ENCODE measurements around the gene GPRIN1.
A peak's percentile ranks its signal among the peaks of the same experiment; 100 is the strongest.

GPRIN1 gene

DNA sequence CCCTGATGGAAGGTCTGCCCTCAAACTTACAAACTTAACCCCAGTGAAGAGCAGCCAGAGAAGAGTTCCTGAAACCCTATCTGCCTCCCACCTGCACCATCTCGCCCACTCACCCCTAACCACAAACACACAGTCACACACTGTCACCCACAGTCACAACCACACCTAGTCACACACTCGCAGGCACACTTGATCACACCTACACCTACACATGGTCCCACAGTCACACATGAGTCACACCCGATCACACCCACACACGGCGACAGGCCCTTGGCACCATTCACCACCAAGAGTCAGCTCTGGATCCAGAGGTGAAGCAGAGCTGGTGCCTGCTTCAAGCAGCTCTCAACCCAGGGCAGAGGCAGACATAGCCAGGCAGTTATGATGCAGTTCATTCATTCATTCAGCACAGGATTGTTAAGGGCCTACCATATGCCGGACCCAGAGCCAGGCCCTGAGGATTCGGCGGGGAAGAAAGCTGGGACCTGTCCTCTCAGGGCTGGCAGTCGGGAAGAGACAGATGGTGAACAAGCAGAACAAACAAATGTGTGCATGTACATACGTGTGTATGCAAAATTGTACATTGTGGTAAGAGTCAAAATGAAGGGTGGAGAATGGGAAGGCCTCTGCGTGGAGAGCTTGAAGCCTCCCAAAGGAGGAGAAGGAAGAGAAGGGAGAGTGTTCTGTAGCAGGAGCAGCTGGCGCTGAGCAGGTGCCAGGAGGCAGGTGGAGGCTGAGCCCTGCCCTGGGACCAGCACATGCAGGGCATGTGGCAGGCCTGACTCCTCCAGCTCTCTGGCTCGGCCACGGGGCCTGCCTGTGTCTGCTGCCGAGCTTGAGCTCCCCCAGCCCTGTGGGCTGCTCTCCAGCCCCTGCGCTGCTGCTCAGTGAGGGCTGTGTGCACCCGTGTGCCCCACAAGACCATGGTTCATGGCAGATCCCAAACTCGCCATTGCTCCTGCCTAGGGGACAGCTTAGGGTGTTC, 43.7 kb upstream of the GPRIN1 start:
- H3K27ac ChIP-seq = no peak overlapping the region
- TF ChIP-seq, protein P1, sequence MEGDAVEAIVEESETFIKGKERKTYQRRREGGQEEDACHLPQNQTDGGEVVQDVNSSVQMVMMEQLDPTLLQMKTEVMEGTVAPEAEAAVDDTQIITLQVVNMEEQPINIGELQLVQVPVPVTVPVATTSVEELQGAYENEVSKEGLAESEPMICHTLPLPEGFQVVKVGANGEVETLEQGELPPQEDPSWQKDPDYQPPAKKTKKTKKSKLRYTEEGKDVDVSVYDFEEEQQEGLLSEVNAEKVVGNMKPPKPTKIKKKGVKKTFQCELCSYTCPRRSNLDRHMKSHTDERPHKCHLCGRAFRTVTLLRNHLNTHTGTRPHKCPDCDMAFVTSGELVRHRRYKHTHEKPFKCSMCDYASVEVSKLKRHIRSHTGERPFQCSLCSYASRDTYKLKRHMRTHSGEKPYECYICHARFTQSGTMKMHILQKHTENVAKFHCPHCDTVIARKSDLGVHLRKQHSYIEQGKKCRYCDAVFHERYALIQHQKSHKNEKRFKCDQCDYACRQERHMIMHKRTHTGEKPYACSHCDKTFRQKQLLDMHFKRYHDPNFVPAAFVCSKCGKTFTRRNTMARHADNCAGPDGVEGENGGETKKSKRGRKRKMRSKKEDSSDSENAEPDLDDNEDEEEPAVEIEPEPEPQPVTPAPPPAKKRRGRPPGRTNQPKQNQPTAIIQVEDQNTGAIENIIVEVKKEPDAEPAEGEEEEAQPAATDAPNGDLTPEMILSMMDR (conservative IDR thresholded peaks at IDR 0.05) = no peak

DNA sequence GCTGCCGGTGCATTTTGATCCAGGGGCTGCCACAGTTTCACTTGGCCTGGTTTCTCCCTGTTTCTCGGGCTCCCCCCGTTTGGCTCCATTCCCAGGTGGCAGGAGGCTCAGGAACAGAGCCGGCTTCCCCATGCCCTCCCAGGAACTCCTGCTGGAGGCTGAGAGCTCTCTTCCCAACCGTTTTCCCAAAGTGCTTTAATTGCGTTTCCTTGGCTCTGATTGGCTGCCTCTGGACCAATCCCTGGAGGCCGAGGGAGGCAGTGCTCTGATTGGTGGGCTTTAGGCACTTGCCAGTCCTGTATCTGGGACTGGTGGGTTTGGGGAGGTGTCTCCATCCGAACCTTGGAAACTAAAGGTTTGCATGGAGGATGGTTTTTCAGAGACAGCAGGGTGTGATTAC, 42.2 kb upstream of the GPRIN1 start:
- no peak overlapping the region for H3K27ac ChIP-seq
- TF ChIP-seq, protein P1 (conservative IDR thresholded peaks at IDR 0.05) = no peak

DNA sequence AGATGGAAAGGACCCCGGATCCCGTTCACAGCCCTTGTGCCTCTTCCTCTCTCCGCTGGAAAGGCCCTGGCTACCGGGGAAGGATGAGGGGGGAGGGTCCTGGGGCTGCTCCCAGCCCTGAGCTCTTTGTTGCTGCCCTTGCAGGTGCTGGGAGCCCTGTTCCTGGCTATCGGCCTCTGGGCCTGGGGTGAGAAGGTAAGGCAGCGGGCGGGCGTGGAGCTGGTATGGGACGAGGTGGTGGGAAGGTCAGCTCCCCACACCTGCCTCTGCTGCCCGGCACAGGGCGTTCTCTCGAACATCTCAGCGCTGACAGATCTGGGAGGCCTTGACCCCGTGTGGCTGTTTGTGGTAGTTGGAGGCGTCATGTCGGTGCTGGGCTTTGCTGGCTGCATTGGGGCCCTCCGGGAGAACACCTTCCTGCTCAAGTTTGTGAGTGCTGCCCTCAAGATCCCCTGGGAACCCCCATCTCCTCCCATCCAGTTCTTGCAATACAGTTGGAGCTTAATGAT, 41.6 kb upstream of the GPRIN1 start:
- H3K27ac ChIP-seq = no peak overlapping the region
- TF ChIP-seq, protein P1 (conservative IDR thresholded peaks at IDR 0.05) = no peak

DNA sequence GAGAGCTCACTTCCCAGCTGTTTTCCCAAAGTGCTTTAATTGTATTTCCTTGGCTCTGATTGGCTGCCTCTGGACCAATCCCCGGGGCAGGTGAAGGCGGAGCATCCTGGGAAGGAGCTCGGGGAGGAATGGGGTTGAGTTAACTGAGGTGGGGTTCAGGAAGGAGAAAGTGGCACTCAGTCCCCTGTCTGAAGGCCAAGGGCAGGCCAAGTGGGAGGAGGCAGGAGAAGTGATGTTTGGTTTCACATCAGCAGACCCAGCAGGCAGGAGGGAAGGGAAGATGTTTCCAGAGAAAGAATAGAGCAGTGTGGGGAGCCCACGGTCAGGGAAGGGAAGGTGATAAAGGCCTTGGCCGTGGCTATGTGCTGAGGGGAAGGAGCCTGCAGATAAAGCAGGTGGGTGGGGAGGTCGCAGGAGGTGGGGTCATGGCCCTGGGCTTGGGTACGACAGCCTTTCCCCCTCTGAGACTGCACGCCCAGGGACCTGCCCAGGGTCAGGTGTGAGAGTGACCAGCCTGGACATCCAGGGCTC, 40.5 kb upstream of the GPRIN1 start:
- TF ChIP-seq, protein P1 (conservative IDR thresholded peaks at IDR 0.05) = no peak
- H3K27ac ChIP-seq = no peak overlapping the region

DNA sequence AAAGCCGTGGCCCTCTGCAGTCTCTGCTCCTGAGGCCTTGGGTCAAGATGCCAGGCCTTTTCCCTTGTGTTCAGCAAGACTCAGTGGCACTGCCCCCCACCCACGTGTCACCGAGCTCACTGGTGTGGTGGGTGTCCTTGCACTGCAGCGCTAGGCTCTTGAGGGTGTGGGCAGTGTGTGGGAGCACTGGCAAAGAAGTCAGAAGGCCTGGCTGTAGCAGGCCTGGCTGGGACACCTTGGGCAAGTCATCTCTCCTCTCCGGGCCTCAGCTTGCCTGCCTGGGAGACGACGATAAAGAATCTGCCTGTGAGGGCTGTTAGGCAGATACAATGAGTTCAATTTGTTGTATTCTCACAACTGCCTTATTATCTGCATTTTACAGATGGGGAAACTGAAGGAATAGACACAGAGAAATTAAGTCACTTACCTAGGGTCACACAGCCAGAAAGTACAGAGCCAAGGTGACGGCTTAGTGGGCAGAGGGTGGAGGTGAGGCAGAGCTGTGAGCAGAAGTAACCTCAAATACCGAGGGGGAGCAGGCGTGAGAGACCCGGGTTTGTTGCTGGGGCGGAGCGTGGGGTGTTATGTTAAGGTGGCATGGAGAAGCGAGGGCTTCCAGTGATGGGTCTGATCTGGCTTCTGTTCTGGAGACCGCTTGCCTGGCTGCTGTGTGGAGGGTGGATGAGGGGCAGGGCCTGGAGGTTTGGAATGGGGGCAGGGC, 38.7 kb upstream of the GPRIN1 start:
- TF ChIP-seq, protein P1 (conservative IDR thresholded peaks at IDR 0.05) = no peak
- H3K27ac ChIP-seq = peak overlapping the region; percentile 93

DNA sequence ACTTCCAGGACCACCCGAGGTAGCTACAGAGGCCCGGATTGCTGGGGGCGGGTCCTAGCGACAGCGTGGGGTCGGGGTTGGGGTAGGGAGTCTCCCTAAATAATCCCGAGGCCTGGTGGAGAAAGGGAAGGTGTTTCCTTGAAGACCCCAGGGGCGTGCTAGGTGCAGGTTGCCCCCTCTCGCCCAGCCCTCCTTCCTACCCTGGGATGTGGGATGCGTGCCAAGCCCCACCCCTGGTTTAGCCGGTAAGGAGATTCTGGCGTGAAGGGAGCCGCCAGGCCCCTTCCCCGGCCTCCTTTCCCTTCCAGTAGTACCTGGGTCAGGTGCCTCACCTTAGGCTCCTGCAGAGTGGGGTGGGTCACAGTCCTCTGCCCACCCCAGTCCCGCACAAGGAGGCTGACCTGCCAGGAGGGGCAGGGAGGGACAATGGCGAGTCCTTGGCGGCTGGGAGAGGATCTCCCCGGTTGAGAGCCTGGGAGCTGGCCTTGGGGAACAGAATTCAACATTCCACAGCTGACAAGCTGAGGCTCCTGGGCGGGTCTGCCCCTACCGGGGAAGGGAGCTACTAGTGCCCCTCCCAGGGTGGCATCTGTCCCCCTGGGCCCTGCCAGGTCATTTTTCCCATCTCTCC, 38.0 kb upstream of the GPRIN1 start:
- TF ChIP-seq, protein P1 (conservative IDR thresholded peaks at IDR 0.05) = no peak
- peak overlapping the region; percentile 93 for H3K27ac ChIP-seq
